HG03066 (cell line): ENCODE measurements around the gene CADM4.
"Not testable (repeated sequence)": the region's sequence is repeated elsewhere in the genome, so short reads cannot be mapped to it uniquely, and the experiment has no call there.

Experiments
- ATAC-seq: cut with Tn5 transposase; IDR thresholded peaks from one replicate; pipeline ENCODE4 v1.9.1; 2021; ENCODE audit warnings: low read depth; ENCODE audit not compliant: unreplicated experiment

The CADM4 gene

DNA sequence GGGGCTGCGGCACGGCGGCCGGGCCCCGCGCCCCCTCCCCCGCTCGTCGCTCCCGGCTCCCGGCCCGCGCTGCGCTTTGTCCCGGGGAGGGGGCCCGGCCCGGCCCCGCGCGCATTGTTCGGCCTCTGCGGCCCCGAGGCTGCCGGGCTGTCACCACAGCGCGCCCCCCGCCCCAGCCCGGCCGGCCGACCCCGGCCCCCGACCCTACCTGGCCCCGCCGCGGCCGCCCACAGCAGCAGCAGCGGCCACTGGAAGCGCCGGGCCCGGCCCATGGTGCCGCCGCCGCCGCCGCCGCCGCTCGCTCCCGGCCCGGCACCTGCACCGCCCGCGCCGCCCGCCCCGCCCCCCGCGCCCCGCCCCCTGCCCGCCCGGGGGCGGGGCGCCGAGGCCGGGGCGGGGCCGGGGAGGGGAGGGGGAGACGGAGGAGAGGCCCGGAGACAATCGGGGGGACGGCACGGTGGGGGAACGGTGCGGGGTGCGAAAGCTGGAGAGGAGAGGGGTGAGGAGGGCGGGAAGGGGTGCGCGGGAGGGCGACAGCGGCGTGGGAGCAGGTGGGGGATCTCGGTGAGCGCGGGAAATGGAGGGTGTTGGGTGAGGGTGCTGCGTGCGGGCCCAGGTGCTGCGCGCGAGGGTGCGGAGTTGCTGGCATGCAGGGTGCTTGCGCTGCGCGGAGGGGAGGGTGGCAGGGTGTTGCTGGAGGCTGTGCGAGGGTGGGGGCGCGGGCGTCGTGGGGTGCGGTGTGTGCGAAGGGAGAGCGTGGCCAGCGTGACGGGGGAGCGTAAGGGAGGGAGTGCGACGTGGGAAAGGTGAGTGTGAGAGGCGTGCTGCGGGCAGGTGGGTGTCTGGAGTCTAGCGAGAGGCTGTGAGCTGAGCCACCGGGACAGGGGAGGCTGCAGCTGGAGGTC, at the start of gene CADM4:
CADM4 (minus strand) TSS at position 332 of the 905 bp plus-strand sequence; CDS start at position 272, 60 bp downstream.
- ATAC-seq: no peak

- ATAC-seq: no peak
Observed at GRCh38 chr19:43688059-43688701, 48.5 kb upstream of the CADM4 start.

DNA sequence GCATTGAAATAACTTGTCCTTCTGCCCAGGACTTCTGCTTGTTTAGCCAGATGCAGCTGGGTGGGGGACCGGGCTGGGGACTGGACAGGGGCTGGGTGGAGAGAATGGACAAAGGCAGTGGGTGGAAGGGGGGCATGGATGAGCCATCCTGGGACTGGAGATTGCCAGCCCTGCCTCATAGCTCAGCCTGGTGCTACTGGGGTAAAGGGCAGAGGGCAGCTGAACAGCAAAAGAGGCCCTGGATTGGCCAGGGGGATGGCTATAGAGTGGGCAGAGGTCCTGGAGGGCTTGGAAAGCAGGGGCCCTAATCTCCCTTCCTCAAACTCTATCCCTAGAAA, 48.0 kb upstream of the CADM4 start:
- no peak for ATAC-seq

- no peak for ATAC-seq
Observed at GRCh38 chr19:43684326-43684725, 44.7 kb upstream of the CADM4 start.

GRCh38 chr19:43683905-43684304, 44.3 kb upstream of the CADM4 start:
- ATAC-seq: no peak

GRCh38 chr19:43682824-43683661, 43.4 kb upstream of the CADM4 start:
- no peak for ATAC-seq

- not testable (repeated sequence) for ATAC-seq
Observed at GRCh38 chr19:43682269-43682668, 42.6 kb upstream of the CADM4 start.

DNA sequence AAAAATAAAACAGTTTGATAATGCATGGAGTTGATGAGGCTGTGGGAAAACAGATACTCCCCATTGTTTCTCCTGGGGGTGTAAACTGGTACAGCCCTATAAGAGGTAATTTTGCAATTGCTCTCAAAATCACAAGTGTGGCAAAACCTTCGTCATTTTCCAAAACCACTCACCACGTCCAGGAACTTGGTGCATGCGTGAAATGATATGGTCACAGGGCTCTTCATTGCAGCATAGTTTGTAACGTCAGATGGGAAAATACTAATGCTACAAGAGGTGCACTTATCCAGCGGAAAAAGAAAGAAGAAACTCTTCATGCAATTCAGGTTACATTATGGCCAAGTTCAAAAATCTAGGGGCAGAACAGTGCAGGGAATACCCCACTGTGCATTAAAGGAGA, 42.2 kb upstream of the CADM4 start:
- no peak for ATAC-seq

- ATAC-seq: no peak
Observed at GRCh38 chr19:43678512-43679261, 39.0 kb upstream of the CADM4 start.

DNA sequence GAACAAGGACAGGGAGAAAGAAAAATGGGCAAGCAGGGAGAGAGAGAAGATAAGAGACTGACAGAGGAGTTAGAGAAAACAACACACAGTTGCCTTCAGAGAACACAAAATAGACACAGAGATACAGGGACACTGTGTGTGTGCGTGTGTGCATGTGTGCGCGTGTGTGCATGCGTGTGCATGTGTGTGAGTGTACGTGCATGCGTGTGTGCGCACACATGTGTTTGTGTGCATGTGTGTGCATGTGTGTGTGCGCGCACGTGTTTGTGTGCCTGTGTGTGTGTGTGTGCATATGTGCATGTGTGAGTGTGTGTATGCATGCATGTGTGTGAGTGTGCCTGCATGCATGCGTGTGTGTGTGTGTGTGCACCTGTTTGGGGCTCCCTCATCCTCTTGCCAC, 36.3 kb upstream of the CADM4 start:
- no peak for ATAC-seq

DNA sequence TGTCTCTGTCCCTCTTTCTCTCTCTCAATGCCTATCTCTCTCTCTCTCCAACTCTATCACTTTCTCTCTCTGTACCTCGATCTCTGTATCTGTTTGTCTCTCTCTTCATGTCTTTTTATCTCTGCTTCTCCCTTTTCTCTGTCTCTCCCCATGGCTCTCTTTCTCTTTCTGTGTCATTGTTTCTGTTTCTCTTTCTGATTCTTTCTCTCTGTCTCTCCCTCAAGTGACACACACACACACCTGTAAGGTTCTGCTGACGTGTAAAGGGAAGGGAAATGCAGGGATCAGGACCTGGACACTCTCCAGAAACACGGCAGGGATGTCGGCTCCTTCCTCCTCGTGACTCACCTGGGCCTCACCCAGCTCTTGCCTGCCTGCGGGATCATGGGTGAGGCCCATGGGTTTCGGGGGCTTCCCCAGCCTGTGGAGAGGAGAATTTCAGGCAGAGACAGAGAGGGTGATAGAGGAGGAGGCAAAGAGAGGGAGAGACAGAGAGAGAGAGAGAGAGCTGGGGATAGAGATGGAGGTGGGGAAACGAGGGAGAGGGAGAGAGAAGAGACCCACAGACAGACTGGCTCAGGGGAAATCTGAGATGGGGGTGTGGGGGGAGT, 35.7 kb upstream of the CADM4 start:
- no peak for ATAC-seq

- no peak for ATAC-seq
Observed at GRCh38 chr19:43674596-43674995, 34.9 kb upstream of the CADM4 start.

DNA sequence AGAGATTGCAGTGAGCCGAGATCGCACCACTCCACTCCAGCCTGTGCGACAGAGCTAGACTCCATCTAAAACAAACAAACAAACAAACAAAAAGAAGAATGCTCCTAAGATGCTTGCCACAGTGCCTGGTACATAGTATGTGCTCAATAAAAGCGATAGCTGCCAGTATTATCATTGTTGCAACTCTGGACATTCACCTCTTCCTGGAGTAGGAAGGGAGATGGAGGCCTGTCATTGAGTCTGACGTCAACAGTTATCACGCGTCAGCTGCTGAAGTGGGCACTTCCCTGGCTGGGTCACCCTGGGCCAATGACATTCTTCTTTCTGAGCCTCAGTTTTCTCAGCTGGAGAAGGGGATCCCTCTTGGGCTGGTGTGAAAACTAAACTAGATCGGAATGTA, 34.5 kb upstream of the CADM4 start:
- no peak for ATAC-seq

- no peak for ATAC-seq
Observed at GRCh38 chr19:43673637-43674036, 34.0 kb upstream of the CADM4 start.

DNA sequence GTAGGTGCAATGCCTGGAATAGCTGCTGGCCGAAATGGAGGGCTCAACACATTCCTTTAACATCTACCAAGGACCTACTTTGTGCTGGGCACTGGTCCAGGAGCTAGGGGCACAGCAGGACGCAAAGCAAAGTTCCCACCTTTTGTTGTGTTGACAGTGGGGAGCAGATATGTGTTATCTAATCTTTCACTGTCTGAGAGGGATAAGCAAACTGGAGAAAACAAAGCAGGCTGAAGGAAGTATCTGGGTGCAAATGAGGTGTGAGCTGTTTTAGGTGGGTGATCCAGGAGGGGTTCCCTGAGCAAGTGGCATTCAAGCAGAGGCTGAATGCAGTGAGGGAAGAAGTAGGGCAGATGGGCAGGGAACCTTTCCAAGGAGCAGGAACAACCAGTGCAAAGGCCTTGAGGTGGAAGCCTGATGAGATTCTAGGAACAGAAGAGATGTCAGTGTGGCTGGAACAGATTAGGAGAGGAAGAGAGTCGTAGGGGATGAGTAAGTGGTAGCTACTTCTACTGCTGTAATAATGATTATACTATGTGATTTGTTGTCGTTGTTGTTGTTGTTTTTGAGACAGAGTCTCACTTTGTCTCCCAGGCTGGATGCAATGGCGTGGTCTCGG, 32.5 kb upstream of the CADM4 start:
- ATAC-seq: no peak

DNA sequence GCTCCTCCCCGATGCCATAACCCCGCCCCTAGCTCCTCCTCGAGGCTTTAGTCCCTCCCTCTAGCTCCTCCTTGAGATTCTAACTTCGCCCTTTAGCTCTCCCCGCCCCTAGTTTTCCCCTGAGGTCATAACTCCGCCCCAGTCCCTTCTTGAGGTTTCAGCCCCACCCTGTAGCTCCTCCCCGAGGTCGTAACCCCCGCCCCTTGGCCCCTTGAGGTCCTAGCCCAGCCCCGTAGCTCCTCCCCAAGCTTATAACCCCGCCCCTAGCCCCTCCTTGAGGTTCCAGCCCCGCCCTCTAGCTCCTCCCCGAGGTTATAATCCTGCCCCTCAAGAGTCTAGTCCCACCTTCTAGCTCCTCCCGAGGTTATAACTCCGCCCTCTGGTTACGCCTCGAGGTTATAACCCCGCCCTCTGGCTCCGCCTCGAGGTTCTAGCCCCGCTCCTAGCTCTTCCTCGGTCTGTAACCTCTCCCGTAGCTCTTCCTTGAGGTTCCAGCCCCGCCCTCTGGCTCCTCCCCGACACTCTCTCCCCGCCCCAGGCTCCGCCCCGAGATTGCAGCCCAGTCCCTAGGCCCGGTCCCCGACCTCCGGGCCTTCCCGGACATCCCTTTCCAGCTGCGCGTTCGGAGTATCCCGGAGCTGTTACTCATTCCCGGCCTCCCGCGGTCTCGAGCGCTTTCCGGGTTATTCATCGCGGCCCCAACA, 28.9 kb upstream of the CADM4 start:
- peak; percentile 84 for ATAC-seq

- no peak for ATAC-seq
Observed at GRCh38 chr19:43667876-43668405, 28.3 kb upstream of the CADM4 start.

- ATAC-seq: no peak
Observed at GRCh38 chr19:43667126-43667875, 27.7 kb upstream of the CADM4 start.
